GM23338 (cell line): Measurements from ENCODE around the gene STIP1. TPM values are rescaled to one million over a fixed set of nuclear protein-coding genes. Genes with fewer than 3 reads are reported as not detected.

Source experiments
- ATAC-seq: fragments of 200-7000 bp; cut with Tn5 transposase; 3 replicates; pipeline ENCODE4 v1.9.1; 2020
- DNase-seq: peaks from one replicate; pipeline ENCODE4 v3.0.0-alpha.2; 2015; ENCODE audit warnings: low spot score
- H2AFZ ChIP-seq: fragments of 200-600 bp; sonication (generic); 2 replicates; pipeline ENCODE4 v1.8.0; 2016; ENCODE audit warnings: antibody characterized with exemption, mild to moderate bottlenecking, moderate library complexity
- H3F3A ChIP-seq: fragments of 200-600 bp; sonication (generic); replicated peaks from 2 replicates; pipeline ENCODE4 v1.8.0; 2017; ENCODE audit warnings: antibody characterized with exemption, mixed run types, low read depth
- H3K27ac ChIP-seq: fragments of 200-600 bp; sonication (generic); 2 replicates; pipeline ENCODE4 v1.6.1; 2016; ENCODE audit warnings: low read depth
- H3K27me3 ChIP-seq: fragments of 200-600 bp; sonication (generic); 2 replicates; pipeline ENCODE4 v1.8.0; 2016; ENCODE audit warnings: mild to moderate bottlenecking, mixed run types, moderate library complexity; ENCODE audit not compliant: insufficient read depth
- H3K36me3 ChIP-seq: fragments of 200-600 bp; sonication (generic); 2 replicates; pipeline ENCODE4 v1.8.0; 2016; ENCODE audit warnings: mild to moderate bottlenecking; ENCODE audit not compliant: insufficient read depth
- H3K4me1 ChIP-seq: fragments of 200-600 bp; sonication (generic); 2 replicates; pipeline ENCODE4 v1.8.0; 2016; ENCODE audit warnings: mild to moderate bottlenecking, moderate library complexity; ENCODE audit not compliant: insufficient read depth
- H3K4me2 ChIP-seq: fragments of 200-600 bp; sonication (generic); 2 replicates; pipeline ENCODE4 v1.7.1; 2017; ENCODE audit warnings: mixed run types
- H3K4me3 ChIP-seq: fragments of 200-600 bp; sonication (generic); 2 replicates; pipeline ENCODE4 v1.6.1; 2016; ENCODE audit warnings: mixed run types
- H3K79me2 ChIP-seq: fragments of 200-600 bp; sonication (generic); replicated peaks from 2 replicates; pipeline ENCODE4 v1.8.0; 2017; ENCODE audit warnings: mild to moderate bottlenecking; ENCODE audit not compliant: insufficient read depth
- H3K9me2 ChIP-seq: fragments of 200-600 bp; sonication (generic); 2 replicates; pipeline ENCODE4 v1.8.0; 2017; ENCODE audit not compliant: insufficient read depth
- H4K20me1 ChIP-seq: fragments of 200-600 bp; sonication (generic); replicated peaks from 2 replicates; pipeline ENCODE4 v1.8.0; 2017; ENCODE audit warnings: mild to moderate bottlenecking; ENCODE audit not compliant: insufficient read depth
- H3K27ac Mint-ChIP-seq: 2 replicates; pipeline ENCODE4 v1.8.0; 2020; ENCODE audit warnings: inconsistent platforms, mild to moderate bottlenecking, moderate library complexity, mixed read lengths
- H3K27me3 Mint-ChIP-seq: 3 replicates; pipeline ENCODE4 v1.8.0; 2022; ENCODE audit warnings: low read depth, mild to moderate bottlenecking, moderate library complexity, mixed read lengths, inconsistent platforms; ENCODE audit not compliant: insufficient read depth, poor library complexity
- H3K36me3 Mint-ChIP-seq: 3 replicates; pipeline ENCODE4 v1.8.0; 2021; ENCODE audit warnings: low read depth, mild to moderate bottlenecking, inconsistent platforms, moderate library complexity, mixed read lengths
- H3K4me1 Mint-ChIP-seq: 3 replicates; pipeline ENCODE4 v1.8.0; 2020; ENCODE audit warnings: mild to moderate bottlenecking, inconsistent platforms, mixed read lengths
- H3K4me3 Mint-ChIP-seq: 3 replicates; pipeline ENCODE4 v1.8.0; 2021; ENCODE audit warnings: moderate library complexity, mild to moderate bottlenecking, inconsistent platforms, mixed read lengths
- H3K9me3 Mint-ChIP-seq: 3 replicates; pipeline ENCODE4 v1.8.0; 2020; ENCODE audit warnings: moderate library complexity, mild to moderate bottlenecking, inconsistent platforms, mixed read lengths
- CREB1 ChIP-seq: fragments of 250-450 bp; sonication (Bioruptor Pico); IDR thresholded peaks from 2 replicates; pipeline ENCODE4 v1.5.0; 2020; ENCODE audit warnings: low read depth, mild to moderate bottlenecking, moderate library complexity
- ETS1 ChIP-seq: IDR thresholded peaks from 2 replicates; pipeline ENCODE4 v1.6.1; 2016; ENCODE audit warnings: antibody characterized with exemption
- EZH2 ChIP-seq: fragments of 200-600 bp; sonication (generic); IDR thresholded peaks from one replicate; pipeline ENCODE4 v1.8.0; 2017; ENCODE audit warnings: antibody characterized with exemption, mild to moderate bottlenecking, low read depth; ENCODE audit not compliant: unreplicated experiment
- POLR2AphosphoS5 ChIP-seq: IDR thresholded peaks from 2 replicates; pipeline ENCODE4 v1.6.1; 2016; ENCODE audit warnings: antibody characterized with exemption, low read depth
- ZNF114 ChIP-seq: fragments of 250-450 bp; sonication (Bioruptor Pico); IDR thresholded peaks from 2 replicates; pipeline ENCODE4 v1.5.0; 2020; ENCODE audit warnings: mild to moderate bottlenecking, moderate library complexity
- ZNF462 ChIP-seq: fragments of 250-450 bp; sonication (Bioruptor Pico); IDR thresholded peaks from 2 replicates; pipeline ENCODE4 v1.5.0; 2020; ENCODE audit warnings: mild to moderate bottlenecking, moderate library complexity
- polyA plus RNA-seq: library from polyadenylated mRNA; unstranded; fragments of >200 nt; fragmentation: Nextera tagmentation; extraction: Ambion mirVana; gene quantifications from 2 replicates; pipeline ENCODE4 v1.2.1, GENCODE V29; 2016
- total RNA-seq: library from RNA; depleted of rRNA; stranded (reverse); fragments of >200 nt; shearing (Covaris generic); gene quantifications from 2 replicates; pipeline ENCODE4 v1.2.3, GENCODE V29; 2014

STIP1 gene
- total and polyA plus RNA-seq, 2 experiments from 2014 or later = 213 to 351 TPM

- TF ChIP-seq POLR2AphosphoS5 (no peak), EZH2 (no peak), ZNF462 (no peak), ZNF114 (CRISPR knock-in tag) (no peak), CREB1 (CRISPR knock-in tag) (no peak)
Observed at GRCh38 chr11:64249038-64249437, 63.1 kb downstream of the STIP1 start (continued).

GRCh38 chr11:64249563-64250414 lies 63.8 kb downstream of the STIP1 start:
- H4K20me1 ChIP-seq = no peaks in the 10 kb centered on the region; the same call in none of the 2 replicates
- peak; percentile 78 for DNase-seq
- H3K36me3 Mint-ChIP-seq = peaks cover 8% of the 10 kb centered on the region; the same call in 2 of the 3 replicates

More at GRCh38 chr11:64249563-64250414, 63.8 kb downstream of the STIP1 start:
- Histone ChIP-seq H3K36me3 (no peaks in the 10 kb centered on the region), H3K4me2 (peak overlapping the region; percentile 100), H3K27me3 (no peaks in the 10 kb centered on the region), H3K27ac (peak overlapping the region; percentile 96), H3F3A (peaks cover 38% of the 10 kb centered on the region), H3K4me1 (peaks cover 32% of the 10 kb centered on the region), H2AFZ (no peak overlapping the region), H3K79me2 (peaks cover 33% of the 10 kb centered on the region), H3K9me2 (no peaks in the 10 kb centered on the region), H3K4me3 (peak overlapping the region; percentile 100)
- H3K9me3 Mint-ChIP-seq = no peaks in the 10 kb centered on the region
- TF ChIP-seq ETS1 (peak; percentile 50; the same call in 1 of the 2 replicates), ZNF462 (no peak), POLR2AphosphoS5 (peak; percentile 21; the same call in 1 of the 2 replicates)
- peak overlapping the region; percentile 94 for H3K27ac Mint-ChIP-seq
- H3K4me3 Mint-ChIP-seq = peak overlapping the region; percentile 88
- H3K27me3 Mint-ChIP-seq = peaks cover 34% of the 10 kb centered on the region
- peaks cover 39% of the 10 kb centered on the region for H3K4me1 Mint-ChIP-seq
- peak; percentile 3 for ATAC-seq
